H1 (cell line): ENCODE data around the gene DLL4. TPM values are rescaled to one million over a fixed set of nuclear protein-coding genes. Genes with fewer than 3 reads are reported as not detected.
"Not testable (repeated sequence)": the region's sequence is repeated elsewhere in the genome, so short reads cannot be mapped to it uniquely, and the experiment has no call there.

ENCODE experiments used
- CTCF ChIA-PET: fragments of 300-600 bp; sonication (Branson Sonifier 250); formaldehyde crosslinking; loops from one replicate; lab custom pipeline; 2021; ENCODE audit not compliant: partially characterized antibody; lab: Charles Lee
- POLR2A ChIA-PET: fragments of 300-600 bp; sonication (Branson Sonifier 250); formaldehyde crosslinking; loops from one replicate; lab custom pipeline; 2021; ENCODE audit warnings: inconsistent platforms; ENCODE audit not compliant: partially characterized antibody; lab: Charles Lee
- DNase-seq, 2 experiments: peaks; one replicate each; pipeline versions ENCODE4 v3.0.0 to v3.0.0-alpha.2; 2010 to 2022; ENCODE audit warnings: low spot score in 2 of 2, low read depth in 1 of 2, mixed read lengths in 1 of 2
- FAIRE-seq: peaks from 2 replicates; lab custom pipeline; 2011; peaks lifted over from hg19 to GRCh38; lab: Jason Lieb, UNC
- H2AFZ ChIP-seq: 2 replicates; pipeline ENCODE4 v1.8.1; 2012; ENCODE audit warnings: low read length, inconsistent platforms
- H2AK5ac ChIP-seq: 2 replicates; pipeline ENCODE4 v1.6.1; 2013; ENCODE audit warnings: low read depth, low read length
- H2BK120ac ChIP-seq: replicated peaks from 2 replicates; pipeline ENCODE3; 2013; ENCODE audit warnings: low read depth, low read length, inconsistent platforms
- H2BK12ac ChIP-seq: 2 replicates; pipeline ENCODE4 v1.6.1; 2013; ENCODE audit warnings: low read depth, low read length
- H2BK15ac ChIP-seq: 2 replicates; pipeline ENCODE4 v1.6.1; 2013; ENCODE audit warnings: low read length
- H2BK20ac ChIP-seq: 2 replicates; pipeline ENCODE4 v1.6.1; 2013; ENCODE audit warnings: low read length
- H2BK5ac ChIP-seq: 2 replicates; pipeline ENCODE4 v1.6.1; 2013; ENCODE audit warnings: low read depth, low read length
- H3K14ac ChIP-seq: 2 replicates; pipeline ENCODE4 v1.6.1; 2013; ENCODE audit warnings: inconsistent platforms; ENCODE audit not compliant: insufficient read length
- H3K18ac ChIP-seq: 2 replicates; pipeline ENCODE4 v1.6.1; 2013; ENCODE audit warnings: low read length; ENCODE audit errors: extremely low read depth
- H3K23ac ChIP-seq: 2 replicates; pipeline ENCODE4 v1.6.1; 2013; ENCODE audit warnings: inconsistent platforms; ENCODE audit not compliant: insufficient read length
- H3K23me2 ChIP-seq: 2 replicates; pipeline ENCODE4 v1.6.1; 2013; ENCODE audit warnings: low read depth, low read length
- H3K27ac ChIP-seq: 2 replicates; pipeline ENCODE4 v1.6.1; 2011; ENCODE audit warnings: low read depth, low read length, inconsistent platforms
- H3K27me3 ChIP-seq, 4 experiments: replicated peaks in 1 of 4; 1 replicate in 1 of 4; 2 replicates in 3 of 4; pipeline versions ENCODE4 v1.6.1 to v1.8.1; 2011 to 2013; ENCODE audit warnings: low read length in 3 of 4, mild to moderate bottlenecking in 3 of 4, inconsistent platforms in 2 of 4, mixed read lengths in 2 of 4, moderate library complexity in 1 of 4; ENCODE audit not compliant: control insufficient read depth in 3 of 4, insufficient read depth in 3 of 4; ENCODE audit errors: extremely low read depth in 1 of 4
- H3K36me3 ChIP-seq, 4 experiments: 2 replicates each; pipeline versions ENCODE4 v1.6.1 to v1.8.1; 2011 to 2013; ENCODE audit warnings: mild to moderate bottlenecking in 4 of 4, low read length in 3 of 4, moderate library complexity in 2 of 4, control low read depth in 1 of 4, inconsistent platforms in 1 of 4; ENCODE audit not compliant: insufficient read depth in 4 of 4, control insufficient read depth in 2 of 4
- H3K4ac ChIP-seq: replicated peaks from 2 replicates; pipeline ENCODE3; 2013; ENCODE audit warnings: low read length, low read depth, mixed read lengths, inconsistent platforms; ENCODE audit not compliant: insufficient read length
- H3K4me1 ChIP-seq, 4 experiments: replicated peaks in 1 of 4; 1 replicate in 1 of 4; 2 replicates in 3 of 4; pipeline versions ENCODE4 v1.6.1 to v1.8.1; 2011 to 2013; ENCODE audit warnings: low read length in 3 of 4, inconsistent platforms in 2 of 4, mixed read lengths in 1 of 4; ENCODE audit not compliant: insufficient read depth in 4 of 4, control insufficient read depth in 3 of 4
- H3K4me2 ChIP-seq, 2 experiments: 2 replicates each; pipeline versions ENCODE4 v1.6.1 to v1.8.1; 2011 to 2013; ENCODE audit warnings: low read depth in 2 of 2, low read length in 2 of 2, control low read depth in 1 of 2, inconsistent platforms in 1 of 2, mild to moderate bottlenecking in 1 of 2; ENCODE audit not compliant: insufficient read depth in 1 of 2
- H3K4me3 ChIP-seq, 4 experiments: fragments of 200-600, 300-600 bp in 1 of 4; sonication (generic), shearing (Covaris generic), sonication (Bioruptor Twin) in 1 of 4; 2 replicates each; pipeline versions ENCODE4 v1.5.1 to v1.8.1; 2011 to 2016; ENCODE audit warnings: low read length in 4 of 4, low read depth in 3 of 4, control low read depth in 2 of 4, inconsistent platforms in 2 of 4, mild to moderate bottlenecking in 2 of 4, mixed read lengths in 1 of 4, moderate library complexity in 1 of 4; ENCODE audit not compliant: insufficient read depth in 2 of 4; ENCODE audit errors: extremely low read depth in 1 of 4
- H3K56ac ChIP-seq: replicated peaks from 2 replicates; pipeline ENCODE3; 2013; ENCODE audit warnings: low read depth, mild to moderate bottlenecking, mixed read lengths, low read length, inconsistent platforms; ENCODE audit not compliant: insufficient read length
- H3K79me1 ChIP-seq: 2 replicates; pipeline ENCODE4 v1.6.1; 2013; ENCODE audit warnings: low read depth, low read length, control low read depth
- H3K79me2 ChIP-seq, 2 experiments: 2 replicates each; pipeline versions ENCODE4 v1.6.1 to v1.8.1; 2012 to 2013; ENCODE audit warnings: low read length in 2 of 2, mild to moderate bottlenecking in 2 of 2, inconsistent platforms in 1 of 2; ENCODE audit not compliant: insufficient read depth in 2 of 2, control insufficient read depth in 1 of 2
- H3K9ac ChIP-seq, 4 experiments: replicated peaks in 1 of 4; 1 replicate in 1 of 4; 2 replicates in 3 of 4; pipeline versions ENCODE4 v1.6.1 to v1.8.1; 2011 to 2013; ENCODE audit warnings: low read depth in 3 of 4, low read length in 3 of 4, control low read depth in 2 of 4, mild to moderate bottlenecking in 2 of 4, moderate library complexity in 2 of 4, inconsistent platforms in 1 of 4; ENCODE audit errors: extremely low read depth in 1 of 4
- H3K9me3 ChIP-seq, 2 experiments: 2 replicates each; pipeline versions ENCODE4 v1.6.1 to v1.8.1; 2012 to 2013; ENCODE audit warnings: mild to moderate bottlenecking in 2 of 2, moderate library complexity in 2 of 2, control low read depth in 1 of 2, inconsistent platforms in 1 of 2, low read depth in 1 of 2, low read length in 1 of 2, mixed read lengths in 1 of 2; ENCODE audit not compliant: insufficient read depth in 2 of 2
- H4K20me1 ChIP-seq, 2 experiments: replicated peaks in 1 of 2; 2 replicates each; pipeline versions ENCODE3 to v1.8.1; 2011 to 2013; ENCODE audit warnings: inconsistent platforms in 2 of 2, low read length in 2 of 2, mild to moderate bottlenecking in 1 of 2; ENCODE audit not compliant: insufficient read depth in 2 of 2, control insufficient read depth in 1 of 2
- H4K5ac ChIP-seq: 2 replicates; pipeline ENCODE4 v1.6.1; 2013; ENCODE audit warnings: low read length, low read depth, mixed read lengths, inconsistent platforms; ENCODE audit not compliant: insufficient read length
- H4K8ac ChIP-seq: 2 replicates; pipeline ENCODE4 v1.8.0; 2013; ENCODE audit warnings: mild to moderate bottlenecking, moderate library complexity, low read length, inconsistent platforms; ENCODE audit not compliant: insufficient read depth; ENCODE audit errors: extremely low read depth
- H4K91ac ChIP-seq: replicated peaks from 2 replicates; pipeline ENCODE3; 2013; ENCODE audit warnings: low read length, mixed read lengths, inconsistent platforms; ENCODE audit not compliant: insufficient read length
- BCL11A ChIP-seq, 2 experiments: IDR thresholded peaks; one replicate each; pipeline ENCODE4 v1.6.1; 2011; ENCODE audit warnings: low read depth in 2 of 2, low read length in 2 of 2, mild to moderate bottlenecking in 2 of 2
- JUND ChIP-seq: IDR thresholded peaks from 2 replicates; pipeline ENCODE4 v1.6.1; 2011; ENCODE audit warnings: mild to moderate bottlenecking, improper control_type of control experiment, low read length
- RNF2 ChIP-seq: fragments of 200-900, 300-1000 bp; sonication (generic); IDR thresholded peaks from 2 replicates; pipeline ENCODE4 v1.7.1; 2016; ENCODE audit warnings: borderline replicate concordance, low read depth, mild to moderate bottlenecking, antibody characterized with exemption, low read length; ENCODE audit not compliant: poor library complexity, severe bottlenecking; ENCODE audit errors: missing control alignments
- SIRT6 ChIP-seq: IDR thresholded peaks from one replicate; pipeline ENCODE4 v1.7.1; 2012; ENCODE audit warnings: low read length, inconsistent platforms
- TCF12 ChIP-seq: IDR thresholded peaks from 2 replicates; pipeline ENCODE4 v1.6.1; 2011; ENCODE audit warnings: low read depth, mild to moderate bottlenecking, low read length
- TEAD4 ChIP-seq: IDR thresholded peaks from 2 replicates; pipeline ENCODE4 v1.6.1; 2012; ENCODE audit warnings: low read depth, low read length, inconsistent platforms, mixed read lengths
- WGBS, 2 experiments: shearing (Covaris generic) in 1 of 2; methylation state at CpG; one replicate each; pipeline versions ENCODE4 v1.1.6 to v1.1.7; 2013 to 2015; ENCODE audit warnings: low lambda C conversion rate in 2 of 2, mixed read lengths in 2 of 2, inconsistent platforms in 1 of 2, low coverage in 1 of 2, missing lambda C conversion rate in 1 of 2; ENCODE audit not compliant: insufficient replicate concordance in 2 of 2, insufficient coverage in 1 of 2, insufficient read length in 1 of 2; ENCODE audit errors: extremely low coverage in 1 of 2, missing lambda C conversion rate in 1 of 2; 5-methylcytosine and 5-hydroxymethylcytosine counted together
- polyA plus RNA-seq, 7 experiments: library from polyadenylated mRNA; depleted of rRNA in 3 of 7; stranded (reverse) in 5 of 7; unstranded in 2 of 7; fragments of >200 nt in 5 of 7; fragments of 200-250 nt in 2 of 7; gene quantifications; 1 replicate in 5 of 7; 2 replicates in 1 of 7; 4 replicates in 1 of 7; pipeline versions ENCODE4 v1.2.1 to v1.2.3, GENCODE V29; 2011 to 2013; ENCODE audit warnings: missing spikeins in 2 of 7, mixed read lengths in 2 of 7
- total RNA-seq: library from RNA; stranded (reverse); fragmentation: NEBNext Ultra II Directional; extraction: Animal tissue kit (Norgen Biotek cat#: 25700); gene quantifications from 2 replicates; pipeline ENCODE4 v1.2.1, GENCODE V29; 2021

DLL4 gene
- total and polyA plus RNA-seq, 2 of the 8 experiments (the other 6 are each of a cell fraction or from before 2014, with no cell fraction given): 0.23 to 0.60 TPM

- TF ChIP-seq RNF2 (no peak), BCL11A (IDR thresholded peaks at IDR 0.05; ENCODE audit: low read depth in 2 of 2, low read length in 2 of 2) (no peak), JUND (no peak), SIRT6 (no peak), TCF12 (no peak), TEAD4 (no peak)
- TF ChIP-seq, all 59 proteins: peak for 0
These were observed 31.8 kb downstream of the DLL4 start (continued) for GRCh38 chr15:40960925-40961324.

- H3K23ac ChIP-seq, H3K56ac ChIP-seq, H3K27ac ChIP-seq, H3K4ac ChIP-seq, H3K4me2 ChIP-seq, H3K79me2 ChIP-seq, H3K79me1 ChIP-seq, H3K23me2 ChIP-seq, H4K8ac ChIP-seq, FAIRE-seq, H4K5ac ChIP-seq, H2BK20ac ChIP-seq, H3K9ac ChIP-seq, H4K91ac ChIP-seq, H2AFZ ChIP-seq, H3K27me3 ChIP-seq, H3K4me3 ChIP-seq, H3K9me3 ChIP-seq, H4K20me1 ChIP-seq, H2BK120ac ChIP-seq, H3K14ac ChIP-seq, H3K18ac ChIP-seq, DNase-seq, H2BK5ac ChIP-seq, H2BK12ac ChIP-seq, H3K36me3 ChIP-seq, H2BK15ac ChIP-seq, H2AK5ac ChIP-seq, H3K4me1 ChIP-seq: not testable (repeated sequence)
- ChIA-PET POLR2A (interaction anchor here (1.0 to 28.7 kb wide), 4 partner anchors 8 to 54 kb away, joined by 3 to 1505 read pairs (median 108); partner anchors contain the start of genes CHAC1 and DLL4), CTCF (interaction anchor here (0.8 to 5.7 kb wide), 8 partner anchors 10 to 67 kb away, joined by 3 to 56 read pairs (median 10); partner anchors contain the start of gene VPS18)
- WGBS, 2 experiments: 97% methylated on average over 17 of the region's 25 CpGs; no CpG with 5 or more reads in 1 of the 2 experiments
These were observed 32.6 kb downstream of the DLL4 start for GRCh38 chr15:40961740-40962139.
